ENCODE results near the gene TXNRD3.

DNA sequence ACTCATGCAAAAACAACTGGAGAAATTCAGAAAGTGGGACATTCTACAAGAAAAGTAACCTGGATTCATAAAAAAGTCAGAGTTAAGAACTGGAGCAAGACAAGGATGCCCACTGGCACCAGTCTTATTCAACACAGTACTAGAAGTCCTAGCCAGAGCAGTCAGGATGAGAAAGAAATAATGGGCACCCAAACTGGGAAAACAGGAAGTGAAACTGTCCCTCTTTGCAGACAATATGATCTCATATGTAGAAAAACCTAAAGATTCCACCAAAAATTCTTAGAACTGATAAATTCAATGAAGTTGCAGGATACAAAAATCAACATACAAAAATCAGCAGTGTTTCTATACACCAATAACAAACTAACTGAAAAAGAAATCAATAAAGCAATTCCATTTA lies 37.4 kb downstream of the TXNRD3 start:
- TF ChIP-seq, protein P1, sequence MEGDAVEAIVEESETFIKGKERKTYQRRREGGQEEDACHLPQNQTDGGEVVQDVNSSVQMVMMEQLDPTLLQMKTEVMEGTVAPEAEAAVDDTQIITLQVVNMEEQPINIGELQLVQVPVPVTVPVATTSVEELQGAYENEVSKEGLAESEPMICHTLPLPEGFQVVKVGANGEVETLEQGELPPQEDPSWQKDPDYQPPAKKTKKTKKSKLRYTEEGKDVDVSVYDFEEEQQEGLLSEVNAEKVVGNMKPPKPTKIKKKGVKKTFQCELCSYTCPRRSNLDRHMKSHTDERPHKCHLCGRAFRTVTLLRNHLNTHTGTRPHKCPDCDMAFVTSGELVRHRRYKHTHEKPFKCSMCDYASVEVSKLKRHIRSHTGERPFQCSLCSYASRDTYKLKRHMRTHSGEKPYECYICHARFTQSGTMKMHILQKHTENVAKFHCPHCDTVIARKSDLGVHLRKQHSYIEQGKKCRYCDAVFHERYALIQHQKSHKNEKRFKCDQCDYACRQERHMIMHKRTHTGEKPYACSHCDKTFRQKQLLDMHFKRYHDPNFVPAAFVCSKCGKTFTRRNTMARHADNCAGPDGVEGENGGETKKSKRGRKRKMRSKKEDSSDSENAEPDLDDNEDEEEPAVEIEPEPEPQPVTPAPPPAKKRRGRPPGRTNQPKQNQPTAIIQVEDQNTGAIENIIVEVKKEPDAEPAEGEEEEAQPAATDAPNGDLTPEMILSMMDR (IDR thresholded peaks at IDR 0.05): no peak
- no peak for TF ChIP-seq POLR2A (IDR thresholded peaks at IDR 0.05)

Data from breast epithelium (tissue), 3 donors.